SHP77 (cell line): ENCODE data around the gene RBMY1J.
"Not testable (repeated sequence)": the region's sequence is repeated elsewhere in the genome, so short reads cannot be mapped to it uniquely, and the experiment has no call there.

Source experiments
- DNase-seq, 2 experiments: peaks; one replicate each; lab custom pipeline; 2025; lab: John Stamatoyannopoulos, UW

Gene RBMY1J

GRCh38 chrY:22403110-22403509, at the start of gene RBMY1J:
Gene RBMY1J (plus strand): TSS chrY:22403410. CDS start chrY:22405448, 2,038 bp downstream.
- not testable (repeated sequence) for DNase-seq

- DNase-seq: no peak
These were observed 35.8 kb upstream of the RBMY1J start for GRCh38 chrY:22367416-22367815.

DNA sequence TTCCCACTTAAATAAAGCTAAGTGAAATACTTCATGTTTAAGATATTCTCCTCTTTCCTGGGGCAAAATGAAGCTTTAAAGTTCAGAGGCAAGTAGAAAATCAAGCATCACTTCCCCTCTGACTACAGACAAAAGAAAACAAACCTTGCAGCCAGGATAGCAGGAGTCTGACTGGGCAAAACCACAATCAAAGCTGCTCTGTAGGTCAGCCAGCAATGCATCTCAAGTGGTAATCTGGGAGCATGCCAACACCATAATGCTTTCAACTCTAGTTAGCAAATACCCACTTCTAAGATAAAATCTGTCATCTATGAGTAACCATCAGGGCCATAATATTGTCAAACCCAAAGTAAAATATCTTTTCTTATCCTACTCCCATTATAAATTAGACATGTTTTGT, 32.6 kb upstream of the RBMY1J start:
- no peak for DNase-seq

DNA sequence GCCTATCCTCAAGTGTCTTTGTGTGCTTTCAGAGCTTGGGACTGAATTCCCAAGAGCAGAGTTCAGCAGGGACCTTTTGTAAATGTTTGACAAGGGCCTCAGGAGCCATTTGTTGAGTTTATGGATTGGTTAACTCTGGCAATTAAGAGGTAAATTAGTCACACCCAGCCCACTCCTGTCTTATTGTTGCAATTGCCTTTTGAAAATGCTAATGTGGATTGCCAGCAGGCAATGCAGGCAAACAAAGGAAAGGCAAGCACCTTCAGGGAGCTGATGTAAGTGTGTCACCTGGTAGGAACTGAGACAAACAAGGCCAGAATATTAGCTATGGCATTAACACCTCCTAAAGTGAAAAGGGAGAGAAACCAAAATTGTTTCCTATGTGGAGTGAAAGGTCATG, 29.7 kb upstream of the RBMY1J start:
- DNase-seq: no peak

DNA sequence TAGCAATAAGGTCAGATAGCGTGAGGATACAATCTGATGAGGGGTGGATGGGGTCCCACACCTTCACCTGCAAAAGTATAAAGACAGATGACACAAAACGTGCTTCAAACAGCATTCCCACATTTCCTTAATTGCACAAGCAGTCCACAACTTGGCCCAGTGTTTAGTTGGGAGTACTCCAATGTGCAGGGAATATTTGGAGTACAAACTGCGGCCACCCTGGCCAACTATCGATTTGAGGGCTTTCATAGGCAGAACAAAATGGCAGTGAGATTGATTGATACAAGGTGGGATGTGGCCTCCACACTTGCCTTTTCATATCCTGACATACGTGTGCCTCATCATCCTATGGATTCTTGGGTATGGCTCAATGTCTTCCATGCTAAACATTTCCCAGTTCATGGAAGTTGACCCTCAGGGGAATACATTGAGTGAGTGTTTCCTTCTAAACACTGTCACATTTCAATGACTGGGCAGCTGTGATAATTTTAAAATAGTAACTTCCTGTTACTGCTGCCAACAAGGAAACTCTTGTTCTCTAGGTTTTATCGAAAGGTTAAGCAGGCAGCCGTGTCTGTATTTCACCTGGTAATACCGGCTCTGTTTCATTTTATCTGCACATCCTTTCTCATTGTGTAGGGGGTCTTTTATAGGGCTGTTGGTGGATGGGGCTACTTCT, 41.6 kb downstream of the RBMY1J start:
- not testable (repeated sequence) for DNase-seq

DNA sequence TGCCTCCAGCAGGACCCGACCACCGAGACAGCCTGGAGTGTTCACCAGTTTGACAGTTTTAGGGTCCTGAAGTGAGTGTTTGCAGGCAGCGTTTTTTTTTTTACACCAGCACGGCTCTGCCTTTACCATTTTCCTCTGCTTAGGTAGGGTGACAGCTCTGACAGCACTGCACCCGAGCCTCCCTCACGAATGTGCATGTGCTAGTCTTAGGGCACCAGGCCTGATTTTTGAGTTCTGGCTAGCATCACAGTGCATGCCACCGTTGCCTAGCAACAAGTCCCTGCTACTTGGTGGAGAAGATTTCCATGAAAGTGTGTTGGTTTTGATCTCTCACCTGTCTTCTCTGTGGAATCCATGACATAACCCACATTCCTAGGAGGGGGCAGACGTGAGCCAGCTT, 52.3 kb downstream of the RBMY1J start:
- DNase-seq: not testable (repeated sequence)

GRCh38 chrY:22461962-22462361, 58.8 kb downstream of the RBMY1J start:
- DNase-seq: not testable (repeated sequence)
